AG04449 (cell line): Measurements from ENCODE around the gene CYYR1.

Source experiments
- CTCF ChIA-PET: fragments of 350-600 bp; formaldehyde crosslinking; extraction: SDS; loops from one replicate; lab custom pipeline; 2021; ENCODE audit warnings: antibody characterized with exemption; lab: Yijun Ruan, JAX
- POLR2A ChIA-PET: fragments of 400-600, 350-600 bp; formaldehyde crosslinking; extraction: SDS; loops from one replicate; lab custom pipeline; 2020; ENCODE audit warnings: antibody characterized with exemption, inconsistent platforms; lab: Yijun Ruan, JAX
- DNase-seq: peaks from one replicate; pipeline ENCODE4 v3.0.0-alpha.2; 2010; ENCODE audit warnings: low read depth, low spot score
- H3K4me3 ChIP-seq: 2 replicates; pipeline ENCODE4 v1.5.1; 2011; ENCODE audit warnings: low read depth, mild to moderate bottlenecking, control low read depth, low read length
- CTCF ChIP-seq: IDR thresholded peaks from one replicate; pipeline ENCODE4 v1.5.1; 2011; ENCODE audit warnings: mild to moderate bottlenecking, moderate library complexity, low read length, control low read depth, inconsistent platforms; ENCODE audit not compliant: insufficient read depth; ENCODE audit errors: missing control alignments

Gene CYYR1

GRCh38 chr21:26441149-26441548 lies 131.9 kb downstream of the CYYR1 start:
- H3K4me3 ChIP-seq: no peak overlapping the region
- POLR2A ChIA-PET: no interaction called here

GRCh38 chr21:26438976-26439375 lies 134.1 kb downstream of the CYYR1 start:
- POLR2A ChIA-PET: no interaction called here
- TF ChIP-seq CTCF: no peak
- H3K4me3 ChIP-seq: no peak overlapping the region
- CTCF ChIA-PET: no interaction called here
- DNase-seq: no peak

More at GRCh38 chr21:26441149-26441548, 131.9 kb downstream of the CYYR1 start:
- no peak for TF ChIP-seq CTCF
- no peak for DNase-seq
- CTCF ChIA-PET: no interaction called here

GRCh38 chr21:26437326-26438009 lies 135.6 kb downstream of the CYYR1 start:
- no peak for TF ChIP-seq CTCF
- CTCF ChIA-PET: no interaction called here
- POLR2A ChIA-PET: interaction anchor here (0.7 kb wide), 1 partner anchor 14 kb away, joined by 3 read pairs; no protein-coding TSS in a partner anchor
- no peak for DNase-seq
- no peak overlapping the region for H3K4me3 ChIP-seq

- TF ChIP-seq CTCF: no peak
- DNase-seq: no peak
- ChIA-PET POLR2A (no interaction called here), CTCF (no interaction called here)
- no peak overlapping the region for H3K4me3 ChIP-seq
These were observed 139.7 kb downstream of the CYYR1 start for GRCh38 chr21:26433386-26433785.

- no peak for TF ChIP-seq CTCF
- CTCF ChIA-PET: no interaction called here
These were observed 140.7 kb downstream of the CYYR1 start for GRCh38 chr21:26432410-26432809.

GRCh38 chr21:26425576-26425975 lies 147.5 kb downstream of the CYYR1 start:
- DNase-seq: no peak
- H3K4me3 ChIP-seq: no peak overlapping the region
- ChIA-PET CTCF (no interaction called here), POLR2A (no interaction called here)
- no peak for TF ChIP-seq CTCF

More at GRCh38 chr21:26432410-26432809, 140.7 kb downstream of the CYYR1 start:
- POLR2A ChIA-PET: no interaction called here
- no peak overlapping the region for H3K4me3 ChIP-seq
- no peak for DNase-seq
